HL-60/S4 treated with phorbol 12-myristate 13-acetate at 8.2 ng/mL for 4 days and 3 days (cell line): Measurements from ENCODE around the gene PDE12.
"Not testable (repeated sequence)": the region's sequence is repeated elsewhere in the genome, so short reads cannot be mapped to it uniquely, and the experiment has no call there.

ENCODE experiments used
- in situ Hi-C: fragments of 300-500 bp; cut with MboI; formaldehyde crosslinking; loops from 2 replicates; pipeline ENCODE4 v1.15.0; 2022; ENCODE audit warnings: low sequenced_read_pairs

Gene PDE12

GRCh38 chr3:57586778-57587177 is 30.7 kb downstream of the PDE12 start:
- in situ Hi-C loops, result no loop called here

GRCh38 chr3:57587905-57588304 is 31.8 kb downstream of the PDE12 start:
- in situ Hi-C loops, result no loop called here

GRCh38 chr3:57592306-57592705 is 36.2 kb downstream of the PDE12 start:
- in situ Hi-C loops, result no loop called here

GRCh38 chr3:57594144-57594543 is 38.1 kb downstream of the PDE12 start:
- in situ Hi-C loops, result no loop called here

- in situ Hi-C loops, result no loop called here
Observed at GRCh38 chr3:57594576-57594975, 38.5 kb downstream of the PDE12 start.

- in situ Hi-C loops, result no loop called here
Observed at GRCh38 chr3:57596495-57597126, 40.5 kb downstream of the PDE12 start.

GRCh38 chr3:57597127-57597923 is 41.3 kb downstream of the PDE12 start, which contains the start of gene ARF4:
TSS of gene ARF4 (minus strand) at chr3:57597344. CDS start at chr3:57597140, 204 bp downstream.
- in situ Hi-C loops, result no loop called here

- in situ Hi-C loops, result no loop called here
Observed at GRCh38 chr3:57598765-57599360, 42.8 kb downstream of the PDE12 start.

GRCh38 chr3:57600195-57600594 is 44.1 kb downstream of the PDE12 start:
- in situ Hi-C loops, result no loop called here

GRCh38 chr3:57604971-57605370 is 48.9 kb downstream of the PDE12 start:
- in situ Hi-C loops, result no loop called here

- in situ Hi-C loops, result no loop called here
Observed at GRCh38 chr3:57605683-57606082, 49.6 kb downstream of the PDE12 start.

- in situ Hi-C loops, result not testable (repeated sequence)
Observed at GRCh38 chr3:57611870-57612269, 55.8 kb downstream of the PDE12 start.

- in situ Hi-C loops, result no loop called here
Observed at GRCh38 chr3:57616233-57616632, 60.2 kb downstream of the PDE12 start.
